HG03064 (cell line): Measurements from ENCODE around the gene CFAP47.
"Not testable (repeated sequence)": the region's sequence is repeated elsewhere in the genome, so short reads cannot be mapped to it uniquely, and the experiment has no call there.

Experiments used
- ATAC-seq: cut with Tn5 transposase; IDR thresholded peaks from one replicate; pipeline ENCODE4 v1.9.1; 2021; ENCODE audit warnings: low read depth; ENCODE audit not compliant: unreplicated experiment

The CFAP47 gene

DNA sequence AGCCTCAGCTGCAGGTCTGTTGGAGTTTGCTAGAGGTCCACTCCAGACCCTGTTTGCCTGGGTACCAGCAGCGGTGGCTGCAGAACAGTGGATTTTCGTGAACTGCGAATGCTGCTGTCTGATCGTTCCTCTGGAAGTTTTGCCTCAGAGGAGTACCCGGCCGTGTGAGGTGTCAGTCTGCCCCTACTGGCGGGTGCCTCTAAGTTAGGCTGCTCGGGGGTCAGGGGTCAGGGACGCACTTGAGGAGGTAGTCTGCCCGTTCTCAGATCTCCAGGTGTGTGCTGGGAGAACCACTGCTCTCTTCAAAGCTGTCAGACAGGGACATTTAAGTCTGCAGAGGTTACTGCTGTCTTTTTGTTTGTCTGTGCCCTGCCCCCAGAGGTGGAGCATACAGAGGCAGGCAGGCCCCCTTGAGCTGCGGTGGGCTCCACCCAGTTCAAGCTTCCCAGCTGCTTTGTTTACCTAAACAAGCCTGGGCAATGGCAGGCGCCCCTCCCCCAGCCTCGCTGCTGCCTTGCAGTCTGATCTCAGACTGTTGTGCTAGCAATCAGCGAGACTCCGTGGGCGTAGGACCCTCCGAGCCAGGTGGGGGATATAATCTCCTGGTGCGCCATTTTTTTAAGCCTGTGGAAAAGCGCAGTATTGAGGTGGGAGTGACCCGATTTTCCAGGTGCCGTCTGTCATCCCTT, 315.4 kb downstream of the CFAP47 start:
- not testable (repeated sequence) for ATAC-seq

- ATAC-seq: no peak
Measured at GRCh38 chrX:36241397-36241796, 321.9 kb downstream of the CFAP47 start.

DNA sequence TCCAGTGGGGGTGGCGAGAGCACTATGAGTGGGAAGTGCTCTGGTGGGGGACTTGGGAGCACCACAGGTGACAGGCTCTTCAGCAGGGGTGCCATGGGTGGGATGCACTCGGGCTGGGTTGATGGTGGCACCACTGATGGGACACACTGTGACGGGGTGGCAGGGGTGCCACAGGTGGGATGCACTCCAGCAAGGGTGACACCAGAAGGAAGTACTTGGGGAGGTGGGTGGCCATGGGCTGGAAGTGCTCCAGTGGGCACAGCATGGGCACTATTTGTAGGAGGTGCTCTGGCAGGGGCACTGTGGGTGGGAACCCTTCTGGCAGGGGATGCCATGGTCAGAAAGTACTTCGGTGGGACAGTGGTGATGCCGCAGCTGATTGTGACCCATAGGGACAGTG, 346.6 kb downstream of the CFAP47 start:
- ATAC-seq: no peak

- ATAC-seq: no peak
Measured at GRCh38 chrX:36310136-36310535, 390.6 kb downstream of the CFAP47 start.

DNA sequence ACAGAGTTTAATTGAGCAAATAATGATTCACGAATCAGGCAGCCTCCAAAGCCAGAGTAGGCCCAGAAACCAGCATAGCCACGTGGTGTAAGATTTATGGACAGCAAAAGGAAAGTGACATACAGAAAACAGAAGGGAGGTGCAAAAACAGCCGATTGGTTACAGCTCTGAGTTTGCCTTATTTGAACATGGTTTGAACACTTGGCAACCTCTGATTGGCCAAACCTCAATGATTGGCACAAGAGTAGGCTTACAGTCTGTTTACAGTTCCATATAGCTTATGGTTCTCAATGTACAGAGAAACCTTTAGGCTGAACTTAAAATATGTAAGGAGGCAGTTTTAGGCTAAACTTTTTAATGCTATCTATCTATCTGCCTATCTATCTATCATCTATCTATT, 394.8 kb downstream of the CFAP47 start:
- ATAC-seq: no peak

DNA sequence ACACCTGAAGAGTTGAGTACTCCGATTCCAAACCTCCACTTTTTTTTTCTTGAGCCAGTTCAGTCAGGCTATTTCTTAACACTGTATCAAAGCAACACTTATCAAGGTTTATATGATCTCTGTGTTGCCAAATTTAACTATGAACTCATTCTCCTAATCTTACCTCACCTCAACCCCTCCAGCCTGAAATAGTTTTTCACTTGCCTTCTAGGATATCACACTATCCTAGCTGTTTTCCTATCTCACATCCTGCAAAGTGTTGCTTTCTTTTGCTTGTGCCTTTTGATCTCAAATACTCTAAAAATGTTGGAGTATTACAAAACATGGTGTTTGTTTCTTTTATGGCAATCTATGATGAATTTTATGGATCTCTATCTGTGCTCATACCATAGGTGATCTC, 415.0 kb downstream of the CFAP47 start:
- no peak for ATAC-seq

GRCh38 chrX:36336751-36337150, 417.2 kb downstream of the CFAP47 start:
- no peak for ATAC-seq

DNA sequence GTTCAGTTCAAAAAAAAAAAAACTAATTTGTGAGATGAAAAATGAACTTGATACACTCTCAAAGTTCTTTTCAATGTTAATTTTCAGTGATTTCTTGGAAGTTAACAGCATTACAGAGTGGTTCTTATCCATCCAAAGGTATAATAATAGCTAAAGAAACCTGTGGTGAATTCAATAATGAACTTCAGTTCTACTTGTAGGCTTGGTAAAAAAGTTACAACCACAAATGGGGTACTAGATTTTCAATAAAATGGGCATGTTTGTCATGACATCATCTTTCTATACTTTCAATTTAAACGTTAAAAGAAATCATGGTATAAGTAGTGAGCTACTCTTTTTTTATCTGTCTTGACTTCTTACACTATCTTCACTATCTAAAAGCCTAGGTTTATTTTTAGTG, 424.8 kb downstream of the CFAP47 start:
- no peak for ATAC-seq

- no peak for ATAC-seq
Measured at GRCh38 chrX:36348509-36348908, 429.0 kb downstream of the CFAP47 start.

DNA sequence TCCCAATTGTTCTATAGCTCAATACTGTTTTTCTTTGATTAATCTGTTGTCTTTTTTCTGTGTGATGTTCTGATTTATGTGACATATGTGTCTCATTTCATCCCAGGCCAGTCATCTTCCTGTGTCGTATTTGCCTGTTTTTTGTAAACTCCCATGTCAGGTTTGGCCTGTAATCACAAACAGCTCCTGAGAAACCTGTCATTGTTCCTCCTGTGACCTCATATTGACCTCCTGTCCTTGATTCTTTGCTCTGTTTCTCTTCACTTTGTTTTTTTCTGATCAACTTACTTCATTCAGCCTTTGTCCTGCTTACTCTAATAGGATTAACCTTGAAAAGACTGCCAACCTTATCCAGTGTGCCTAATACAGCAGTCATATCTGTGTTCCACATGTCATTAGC, 438.3 kb downstream of the CFAP47 start:
- ATAC-seq: no peak

GRCh38 chrX:36364262-36364661, 444.7 kb downstream of the CFAP47 start:
- ATAC-seq: no peak

GRCh38 chrX:36383495-36383894, 464.0 kb downstream of the CFAP47 start:
- ATAC-seq: no peak

DNA sequence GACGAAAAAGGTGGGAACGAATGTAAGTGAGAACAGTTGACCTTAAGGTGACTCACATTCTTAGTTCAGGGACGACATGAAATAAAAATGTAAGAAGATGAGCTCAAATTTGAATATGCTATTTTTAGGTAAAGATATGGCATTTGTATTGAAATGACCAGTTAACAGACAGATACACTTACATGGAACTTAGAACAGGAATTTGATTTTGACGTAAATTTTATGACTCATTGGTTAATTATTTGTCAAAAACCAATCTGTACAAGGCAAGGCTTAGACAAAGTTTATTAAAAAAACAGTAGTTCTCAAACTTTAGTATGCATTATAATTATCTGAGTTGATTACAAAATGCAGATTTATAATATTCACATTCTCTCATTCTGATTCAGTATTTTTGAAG, 469.4 kb downstream of the CFAP47 start:
- ATAC-seq: no peak

- ATAC-seq: no peak
Measured at GRCh38 chrX:36401774-36402173, 482.2 kb downstream of the CFAP47 start.

DNA sequence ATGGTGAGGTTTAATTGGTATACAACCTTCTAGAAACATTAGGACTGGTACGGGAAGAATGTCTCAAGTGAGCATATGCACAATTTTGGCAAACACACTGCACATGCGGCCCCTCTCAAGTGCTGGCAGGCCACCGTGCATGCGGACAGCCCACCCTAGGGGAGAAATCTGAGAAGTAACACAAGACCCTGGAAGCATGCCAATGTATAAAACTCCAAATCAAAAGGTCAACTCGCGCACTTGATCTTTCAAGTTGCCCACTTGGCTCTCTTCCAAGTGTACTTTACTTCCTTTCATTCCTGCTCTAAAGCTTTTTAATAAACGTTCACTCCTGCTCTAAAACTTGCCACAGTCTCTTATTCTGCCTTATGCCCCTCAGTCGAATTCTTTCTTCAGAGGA, 488.3 kb downstream of the CFAP47 start:
- no peak for ATAC-seq

DNA sequence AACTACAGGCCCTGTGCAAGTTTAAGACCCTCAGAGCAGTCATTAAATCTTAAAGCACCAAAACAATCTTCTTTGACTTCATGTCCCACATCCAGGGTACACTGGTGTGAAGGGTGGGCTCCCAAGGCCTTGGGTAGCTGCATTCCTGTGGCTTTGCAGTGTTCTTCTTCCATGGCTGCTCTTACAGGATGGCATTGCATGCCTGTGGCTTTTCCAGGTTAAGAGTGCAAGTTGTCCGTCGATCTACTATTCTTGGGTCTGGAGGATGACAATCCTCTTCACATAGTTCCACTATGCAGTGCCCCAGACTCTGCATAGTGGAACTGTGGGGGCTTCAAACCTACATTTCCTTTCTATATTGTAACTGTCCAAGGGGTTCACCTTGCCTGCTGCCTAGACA, 494.5 kb downstream of the CFAP47 start:
- no peak for ATAC-seq

DNA sequence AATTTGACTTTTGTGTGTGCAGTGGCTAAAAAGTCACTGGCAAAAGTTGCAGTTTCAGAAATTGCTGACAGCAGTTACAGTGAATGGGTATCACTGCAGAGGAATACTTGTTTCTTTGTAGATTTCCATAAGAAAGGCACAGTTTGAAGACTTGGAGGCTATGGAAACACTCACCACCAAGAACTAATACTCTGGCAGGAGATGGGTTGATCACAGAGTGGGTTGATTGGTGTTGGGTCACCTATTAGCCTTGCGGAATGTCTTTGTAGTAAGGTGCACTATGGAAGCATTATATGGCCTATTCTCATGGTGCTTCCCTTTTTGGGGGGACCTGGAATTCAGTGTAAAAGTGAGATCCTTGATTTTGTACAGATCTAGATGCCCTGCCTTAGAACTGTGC, 502.8 kb downstream of the CFAP47 start:
- ATAC-seq: no peak

DNA sequence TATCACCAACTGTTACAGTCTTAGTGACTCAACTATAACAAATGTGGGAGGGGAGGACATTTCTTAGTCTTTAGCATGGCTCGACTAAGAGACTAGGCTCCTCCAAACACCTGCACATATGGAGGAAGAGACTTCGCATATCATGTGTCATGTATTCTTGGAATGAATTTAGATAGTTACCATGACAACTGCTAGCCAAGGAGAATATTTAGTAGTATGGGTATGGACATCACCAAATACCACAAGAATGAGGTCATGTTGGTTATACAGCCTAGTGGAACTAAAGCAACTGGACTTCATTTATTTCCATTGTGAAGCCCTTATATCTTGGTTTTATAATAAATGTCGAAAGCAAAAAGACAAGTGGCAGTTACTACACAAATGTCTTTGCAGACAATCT, 512.3 kb downstream of the CFAP47 start:
- no peak for ATAC-seq

DNA sequence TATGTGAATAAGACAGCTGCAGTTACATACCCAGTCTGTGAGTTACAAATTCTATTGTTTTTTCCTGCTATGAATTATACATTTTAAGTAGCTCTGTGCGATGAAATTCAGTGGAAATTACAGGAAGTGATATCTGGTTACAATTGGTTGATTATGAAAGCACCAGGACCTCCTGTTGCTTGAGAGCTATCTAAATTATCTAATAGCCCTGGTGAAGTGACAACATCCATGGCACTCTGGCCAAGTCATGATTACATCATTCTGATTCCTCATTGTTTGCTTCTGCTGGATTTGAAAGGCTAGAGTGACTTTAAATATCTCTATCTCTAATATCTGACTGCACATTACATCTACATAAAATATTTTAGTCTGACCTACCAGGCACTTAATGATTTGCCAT, 515.0 kb downstream of the CFAP47 start:
- no peak for ATAC-seq
